ENCODE measurements around the gene GMDS. TPM values are rescaled to one million over a fixed set of nuclear protein-coding genes. Genes with fewer than 3 reads are reported as not detected.

The GMDS gene
- total and polyA plus RNA-seq, 2 of the 8 experiments (the other 6 are each of a cell fraction or from before 2014, with no cell fraction given), result 16.8 to 50.0 TPM

- ChIA-PET CTCF (ENCODE audit: partially characterized antibody) (interaction anchor here (0.6 to 1.6 kb wide), 5 partner anchors 8 to 203 kb away, joined by 3 to 5 read pairs (median 3); no protein-coding TSS in a partner anchor), POLR2A (ENCODE audit: partially characterized antibody) (interaction anchor here (1.1 kb wide), 1 partner anchor 12 kb away, joined by 3 read pairs; no protein-coding TSS in a partner anchor)
- WGBS, 2 experiments (ENCODE audit: extremely low coverage in 1 of 2, insufficient coverage in 1 of 2, insufficient read length in 1 of 2, insufficient replicate concordance in 2 of 2, low coverage in 1 of 2, low lambda C conversion rate in 2 of 2, missing lambda C conversion rate in 1 of 2), result 94% methylated on average over 7 of the region's 7 CpGs; no CpG with 5 or more reads in 1 of the 2 experiments
- H4K5ac ChIP-seq (ENCODE audit: insufficient read length, low read depth, low read length), result no peak overlapping the region
- H3K27me3 ChIP-seq (replicated peaks in 1 of 4; ENCODE audit: control insufficient read depth in 3 of 4, extremely low read depth in 1 of 4, insufficient read depth in 3 of 4, low read length in 3 of 4), result no peaks in the 10 kb centered on the region
- H3K27ac ChIP-seq (ENCODE audit: low read depth, low read length), result no peak overlapping the region
- FAIRE-seq, result no peak
- H3K14ac ChIP-seq (ENCODE audit: insufficient read length), result no peak overlapping the region
- no peak overlapping the region for H4K91ac ChIP-seq (replicated peaks; ENCODE audit: insufficient read length, low read length)
- no peaks in the 10 kb centered on the region for H4K20me1 ChIP-seq (replicated peaks in 1 of 2; ENCODE audit: control insufficient read depth in 1 of 2, insufficient read depth in 2 of 2, low read length in 2 of 2)
- no peak overlapping the region for H3K56ac ChIP-seq (replicated peaks; ENCODE audit: insufficient read length, low read depth, low read length)
- H3K18ac ChIP-seq (ENCODE audit: extremely low read depth, low read length), result no peak overlapping the region
- peaks cover 0 to 9% (median 3%) of the 10 kb centered on the region in 4 experiments; a peak in 4 of 7 replicates for H3K4me1 ChIP-seq (replicated peaks in 1 of 4; ENCODE audit: control insufficient read depth in 3 of 4, insufficient read depth in 4 of 4, low read length in 3 of 4)
- H3K9ac ChIP-seq (replicated peaks in 1 of 4; ENCODE audit: extremely low read depth in 1 of 4, low read depth in 3 of 4, low read length in 3 of 4), result no peak overlapping the region
- TF ChIP-seq CBX8 (IDR thresholded peaks at IDR 0.05; ENCODE audit: borderline replicate concordance, low read depth, low read length), result no peak
- TF ChIP-seq, protein P1, sequence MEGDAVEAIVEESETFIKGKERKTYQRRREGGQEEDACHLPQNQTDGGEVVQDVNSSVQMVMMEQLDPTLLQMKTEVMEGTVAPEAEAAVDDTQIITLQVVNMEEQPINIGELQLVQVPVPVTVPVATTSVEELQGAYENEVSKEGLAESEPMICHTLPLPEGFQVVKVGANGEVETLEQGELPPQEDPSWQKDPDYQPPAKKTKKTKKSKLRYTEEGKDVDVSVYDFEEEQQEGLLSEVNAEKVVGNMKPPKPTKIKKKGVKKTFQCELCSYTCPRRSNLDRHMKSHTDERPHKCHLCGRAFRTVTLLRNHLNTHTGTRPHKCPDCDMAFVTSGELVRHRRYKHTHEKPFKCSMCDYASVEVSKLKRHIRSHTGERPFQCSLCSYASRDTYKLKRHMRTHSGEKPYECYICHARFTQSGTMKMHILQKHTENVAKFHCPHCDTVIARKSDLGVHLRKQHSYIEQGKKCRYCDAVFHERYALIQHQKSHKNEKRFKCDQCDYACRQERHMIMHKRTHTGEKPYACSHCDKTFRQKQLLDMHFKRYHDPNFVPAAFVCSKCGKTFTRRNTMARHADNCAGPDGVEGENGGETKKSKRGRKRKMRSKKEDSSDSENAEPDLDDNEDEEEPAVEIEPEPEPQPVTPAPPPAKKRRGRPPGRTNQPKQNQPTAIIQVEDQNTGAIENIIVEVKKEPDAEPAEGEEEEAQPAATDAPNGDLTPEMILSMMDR (IDR thresholded peaks at IDR 0.05; ENCODE audit: control extremely low read depth in 1 of 3, insufficient read depth in 1 of 3, low read depth in 1 of 3, low read length in 3 of 3), result no peak
- TF ChIP-seq POU5F1 (IDR thresholded peaks at IDR 0.05; ENCODE audit: low read depth, low read length), result no peak
- TF ChIP-seq RBBP5 (IDR thresholded peaks at IDR 0.05; ENCODE audit: borderline replicate concordance, low read depth, low read length), result no peak
- H2AFZ ChIP-seq (ENCODE audit: low read length), result no peak overlapping the region
- no peak overlapping the region for H2BK20ac ChIP-seq (ENCODE audit: low read length)
- H3K23ac ChIP-seq (ENCODE audit: insufficient read length), result no peak overlapping the region
- H2BK15ac ChIP-seq (ENCODE audit: low read length), result no peak overlapping the region
- no peaks in the 10 kb centered on the region for H3K23me2 ChIP-seq (ENCODE audit: low read depth, low read length)
- H3K79me1 ChIP-seq (ENCODE audit: low read depth, low read length), result no peaks in the 10 kb centered on the region
- H3K79me2 ChIP-seq (ENCODE audit: control insufficient read depth in 1 of 2, insufficient read depth in 2 of 2, low read length in 2 of 2), result no peaks in the 10 kb centered on the region
- no peak overlapping the region for H2AK5ac ChIP-seq (ENCODE audit: low read depth, low read length)
- no peak overlapping the region for H2BK120ac ChIP-seq (replicated peaks; ENCODE audit: low read depth, low read length)
- H3K4me2 ChIP-seq (ENCODE audit: insufficient read depth in 1 of 2, low read depth in 2 of 2, low read length in 2 of 2), result no peak overlapping the region
- no peak overlapping the region for H2BK12ac ChIP-seq (ENCODE audit: low read depth, low read length)
- no peaks in the 10 kb centered on the region for H3K36me3 ChIP-seq (ENCODE audit: control insufficient read depth in 2 of 4, insufficient read depth in 4 of 4, low read length in 3 of 4)
- DNase-seq (ENCODE audit: low read depth in 1 of 2, low spot score in 2 of 2), result no peak
- no peak overlapping the region for H3K4ac ChIP-seq (replicated peaks; ENCODE audit: insufficient read length, low read depth, low read length)
- H3K4me3 ChIP-seq (ENCODE audit: extremely low read depth in 1 of 4, insufficient read depth in 2 of 4, low read depth in 3 of 4, low read length in 4 of 4), result no peak overlapping the region
- H3K9me3 ChIP-seq (ENCODE audit: insufficient read depth in 2 of 2, low read depth in 1 of 2, low read length in 1 of 2), result no peaks in the 10 kb centered on the region
- no peak overlapping the region for H4K8ac ChIP-seq (ENCODE audit: extremely low read depth, insufficient read depth, low read length)
- H2BK5ac ChIP-seq (ENCODE audit: low read depth, low read length), result no peak overlapping the region
These were observed 444.0 kb downstream of the GMDS start for GRCh38 chr6:1801401-1801800.
